ENCODE measurements around the gene NPLOC4.
A peak's percentile ranks its signal among the peaks of the same experiment; 100 is the strongest.

Gene NPLOC4

DNA sequence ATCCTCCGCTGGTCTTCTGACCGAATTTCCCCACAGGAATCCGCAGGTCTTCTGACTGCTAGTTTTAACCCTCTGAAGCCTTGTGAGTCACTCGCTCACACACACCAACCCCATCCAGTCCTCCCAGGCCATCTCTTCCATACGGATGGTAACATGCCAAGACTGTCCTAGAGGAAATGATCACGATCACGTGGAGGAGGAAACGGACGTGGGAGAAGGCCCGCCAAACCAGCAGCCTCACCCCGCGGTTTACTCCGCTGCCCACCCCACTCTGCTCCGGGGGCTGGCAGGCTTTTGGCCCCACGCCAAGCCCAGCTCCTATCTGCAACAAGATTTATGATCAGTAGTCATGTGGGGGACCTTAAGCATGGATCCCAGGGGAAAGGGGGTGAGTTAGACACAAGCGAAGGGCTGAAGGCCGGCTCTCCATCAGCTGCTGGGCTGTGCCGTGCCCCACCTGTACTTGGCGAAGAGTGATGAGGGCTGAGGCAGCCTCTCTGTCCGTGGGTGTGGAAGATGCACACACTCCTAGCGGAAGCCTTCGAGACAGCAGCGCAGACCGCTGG is 83.2 kb downstream of the NPLOC4 start (continued):
- TF ChIP-seq, protein P1, sequence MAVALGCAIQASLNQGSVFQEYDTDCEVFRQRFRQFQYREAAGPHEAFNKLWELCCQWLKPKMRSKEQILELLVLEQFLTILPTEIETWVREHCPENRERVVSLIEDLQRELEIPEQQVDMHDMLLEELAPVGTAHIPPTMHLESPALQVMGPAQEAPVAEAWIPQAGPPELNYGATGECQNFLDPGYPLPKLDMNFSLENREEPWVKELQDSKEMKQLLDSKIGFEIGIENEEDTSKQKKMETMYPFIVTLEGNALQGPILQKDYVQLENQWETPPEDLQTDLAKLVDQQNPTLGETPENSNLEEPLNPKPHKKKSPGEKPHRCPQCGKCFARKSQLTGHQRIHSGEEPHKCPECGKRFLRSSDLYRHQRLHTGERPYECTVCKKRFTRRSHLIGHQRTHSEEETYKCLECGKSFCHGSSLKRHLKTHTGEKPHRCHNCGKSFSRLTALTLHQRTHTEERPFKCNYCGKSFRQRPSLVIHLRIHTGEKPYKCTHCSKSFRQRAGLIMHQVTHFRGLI (tag by site-specific recombination; IDR thresholded peaks at IDR 0.05) = peak; percentile 80
- TF ChIP-seq SP7 (tag by site-specific recombination; IDR thresholded peaks at IDR 0.05) = peak; percentile 89
- TF ChIP-seq, protein P2, sequence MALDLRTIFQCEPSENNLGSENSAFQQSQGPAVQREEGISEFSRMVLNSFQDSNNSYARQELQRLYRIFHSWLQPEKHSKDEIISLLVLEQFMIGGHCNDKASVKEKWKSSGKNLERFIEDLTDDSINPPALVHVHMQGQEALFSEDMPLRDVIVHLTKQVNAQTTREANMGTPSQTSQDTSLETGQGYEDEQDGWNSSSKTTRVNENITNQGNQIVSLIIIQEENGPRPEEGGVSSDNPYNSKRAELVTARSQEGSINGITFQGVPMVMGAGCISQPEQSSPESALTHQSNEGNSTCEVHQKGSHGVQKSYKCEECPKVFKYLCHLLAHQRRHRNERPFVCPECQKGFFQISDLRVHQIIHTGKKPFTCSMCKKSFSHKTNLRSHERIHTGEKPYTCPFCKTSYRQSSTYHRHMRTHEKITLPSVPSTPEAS (tag by site-specific recombination; IDR thresholded peaks at IDR 0.05) = no peak
- TF ChIP-seq, protein P3, sequence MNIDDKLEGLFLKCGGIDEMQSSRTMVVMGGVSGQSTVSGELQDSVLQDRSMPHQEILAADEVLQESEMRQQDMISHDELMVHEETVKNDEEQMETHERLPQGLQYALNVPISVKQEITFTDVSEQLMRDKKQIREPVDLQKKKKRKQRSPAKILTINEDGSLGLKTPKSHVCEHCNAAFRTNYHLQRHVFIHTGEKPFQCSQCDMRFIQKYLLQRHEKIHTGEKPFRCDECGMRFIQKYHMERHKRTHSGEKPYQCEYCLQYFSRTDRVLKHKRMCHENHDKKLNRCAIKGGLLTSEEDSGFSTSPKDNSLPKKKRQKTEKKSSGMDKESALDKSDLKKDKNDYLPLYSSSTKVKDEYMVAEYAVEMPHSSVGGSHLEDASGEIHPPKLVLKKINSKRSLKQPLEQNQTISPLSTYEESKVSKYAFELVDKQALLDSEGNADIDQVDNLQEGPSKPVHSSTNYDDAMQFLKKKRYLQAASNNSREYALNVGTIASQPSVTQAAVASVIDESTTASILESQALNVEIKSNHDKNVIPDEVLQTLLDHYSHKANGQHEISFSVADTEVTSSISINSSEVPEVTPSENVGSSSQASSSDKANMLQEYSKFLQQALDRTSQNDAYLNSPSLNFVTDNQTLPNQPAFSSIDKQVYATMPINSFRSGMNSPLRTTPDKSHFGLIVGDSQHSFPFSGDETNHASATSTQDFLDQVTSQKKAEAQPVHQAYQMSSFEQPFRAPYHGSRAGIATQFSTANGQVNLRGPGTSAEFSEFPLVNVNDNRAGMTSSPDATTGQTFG (tag by site-specific recombination; IDR thresholded peaks at IDR 0.05; ENCODE audit: borderline replicate concordance) = no peak
- no peak for TF ChIP-seq YY2 (tag by site-specific recombination; IDR thresholded peaks at IDR 0.05)
- TF ChIP-seq REPIN1 (tag by site-specific recombination; IDR thresholded peaks at IDR 0.05; ENCODE audit: low read depth) = no peak
- no peak for TF ChIP-seq SP3 (tag by site-specific recombination; IDR thresholded peaks at IDR 0.05)
- no peak for TF ChIP-seq KLF16 (tag by site-specific recombination; IDR thresholded peaks at IDR 0.05)
- no peak for TF ChIP-seq ZNF510 (tag by site-specific recombination; IDR thresholded peaks at IDR 0.05; ENCODE audit: insufficient replicate concordance)
- TF ChIP-seq ZNF311 (tag by site-specific recombination; IDR thresholded peaks at IDR 0.05; ENCODE audit: borderline replicate concordance) = no peak
- TF ChIP-seq, protein P4, sequence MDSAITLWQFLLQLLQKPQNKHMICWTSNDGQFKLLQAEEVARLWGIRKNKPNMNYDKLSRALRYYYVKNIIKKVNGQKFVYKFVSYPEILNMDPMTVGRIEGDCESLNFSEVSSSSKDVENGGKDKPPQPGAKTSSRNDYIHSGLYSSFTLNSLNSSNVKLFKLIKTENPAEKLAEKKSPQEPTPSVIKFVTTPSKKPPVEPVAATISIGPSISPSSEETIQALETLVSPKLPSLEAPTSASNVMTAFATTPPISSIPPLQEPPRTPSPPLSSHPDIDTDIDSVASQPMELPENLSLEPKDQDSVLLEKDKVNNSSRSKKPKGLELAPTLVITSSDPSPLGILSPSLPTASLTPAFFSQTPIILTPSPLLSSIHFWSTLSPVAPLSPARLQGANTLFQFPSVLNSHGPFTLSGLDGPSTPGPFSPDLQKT (IDR thresholded peaks at IDR 0.05; ENCODE audit: borderline replicate concordance, low read depth, low read length) = no peak
- no peak for TF ChIP-seq ZNF521 (tag by site-specific recombination; IDR thresholded peaks at IDR 0.05)
- TF ChIP-seq, protein P5, sequence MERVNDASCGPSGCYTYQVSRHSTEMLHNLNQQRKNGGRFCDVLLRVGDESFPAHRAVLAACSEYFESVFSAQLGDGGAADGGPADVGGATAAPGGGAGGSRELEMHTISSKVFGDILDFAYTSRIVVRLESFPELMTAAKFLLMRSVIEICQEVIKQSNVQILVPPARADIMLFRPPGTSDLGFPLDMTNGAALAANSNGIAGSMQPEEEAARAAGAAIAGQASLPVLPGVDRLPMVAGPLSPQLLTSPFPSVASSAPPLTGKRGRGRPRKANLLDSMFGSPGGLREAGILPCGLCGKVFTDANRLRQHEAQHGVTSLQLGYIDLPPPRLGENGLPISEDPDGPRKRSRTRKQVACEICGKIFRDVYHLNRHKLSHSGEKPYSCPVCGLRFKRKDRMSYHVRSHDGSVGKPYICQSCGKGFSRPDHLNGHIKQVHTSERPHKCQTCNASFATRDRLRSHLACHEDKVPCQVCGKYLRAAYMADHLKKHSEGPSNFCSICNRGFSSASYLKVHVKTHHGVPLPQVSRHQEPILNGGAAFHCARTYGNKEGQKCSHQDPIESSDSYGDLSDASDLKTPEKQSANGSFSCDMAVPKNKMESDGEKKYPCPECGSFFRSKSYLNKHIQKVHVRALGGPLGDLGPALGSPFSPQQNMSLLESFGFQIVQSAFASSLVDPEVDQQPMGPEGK (tag by site-specific recombination; IDR thresholded peaks at IDR 0.05) = peak; percentile 89
- no peak for TF ChIP-seq ZNF585B (tag by site-specific recombination; IDR thresholded peaks at IDR 0.05)
- no peak for TF ChIP-seq YY1 (tag by site-specific recombination; IDR thresholded peaks at IDR 0.05)
- TF ChIP-seq RBAK (tag by site-specific recombination; IDR thresholded peaks at IDR 0.05) = no peak
- peak; percentile 68; the same call in 1 of the 2 replicates for TF ChIP-seq KLF8 (tag by site-specific recombination; IDR thresholded peaks at IDR 0.05)
- TF ChIP-seq GLIS2 (tag by site-specific recombination; IDR thresholded peaks at IDR 0.05) = peak; percentile 62
- peak; percentile 83 for TF ChIP-seq OSR2 (tag by site-specific recombination; IDR thresholded peaks at IDR 0.05)
- no peak for TF ChIP-seq ZNF830 (tag by site-specific recombination; IDR thresholded peaks at IDR 0.05; ENCODE audit: low read depth)
- TF ChIP-seq MYNN (tag by site-specific recombination; IDR thresholded peaks at IDR 0.05; ENCODE audit: borderline replicate concordance) = no peak
- no peak for TF ChIP-seq ZNF114 (tag by site-specific recombination; IDR thresholded peaks at IDR 0.05)
- peak; percentile 81 for TF ChIP-seq ZBTB8A (tag by site-specific recombination; IDR thresholded peaks at IDR 0.05)
- peak; percentile 93 for TF ChIP-seq EGR2 (tag by site-specific recombination; IDR thresholded peaks at IDR 0.05; ENCODE audit: low read depth)
- TF ChIP-seq, protein P6, sequence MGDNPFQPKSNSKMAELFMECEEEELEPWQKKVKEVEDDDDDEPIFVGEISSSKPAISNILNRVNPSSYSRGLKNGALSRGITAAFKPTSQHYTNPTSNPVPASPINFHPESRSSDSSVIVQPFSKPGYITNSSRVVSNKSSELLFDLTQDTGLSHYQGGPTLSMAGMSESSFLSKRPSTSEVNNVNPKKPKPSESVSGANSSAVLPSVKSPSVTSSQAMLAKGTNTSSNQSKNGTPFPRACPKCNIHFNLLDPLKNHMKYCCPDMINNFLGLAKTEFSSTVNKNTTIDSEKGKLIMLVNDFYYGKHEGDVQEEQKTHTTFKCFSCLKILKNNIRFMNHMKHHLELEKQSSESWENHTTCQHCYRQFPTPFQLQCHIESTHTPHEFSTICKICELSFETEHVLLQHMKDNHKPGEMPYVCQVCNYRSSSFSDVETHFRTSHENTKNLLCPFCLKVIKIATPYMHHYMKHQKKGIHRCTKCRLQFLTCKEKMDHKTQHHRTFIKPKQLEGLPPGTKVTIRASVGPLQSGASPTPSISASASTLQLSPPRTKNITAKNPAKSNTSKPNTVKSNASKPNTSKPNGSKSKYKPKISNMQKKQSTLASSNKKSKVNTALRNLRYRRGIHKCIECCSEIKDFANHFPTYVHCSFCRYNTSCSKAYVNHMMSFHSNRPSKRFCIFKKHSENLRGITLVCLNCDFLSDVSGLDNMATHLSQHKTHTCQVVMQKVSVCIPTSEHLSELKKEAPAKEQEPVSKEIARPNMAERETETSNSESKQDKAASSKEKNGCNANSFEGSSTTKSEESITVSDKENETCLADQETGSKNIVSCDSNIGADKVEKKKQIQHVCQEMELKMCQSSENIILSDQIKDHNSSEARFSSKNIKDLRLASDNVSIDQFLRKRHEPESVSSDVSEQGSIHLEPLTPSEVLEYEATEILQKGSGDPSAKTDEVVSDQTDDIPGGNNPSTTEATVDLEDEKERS (tag by site-specific recombination; IDR thresholded peaks at IDR 0.05) = no peak
- TF ChIP-seq, protein P7, sequence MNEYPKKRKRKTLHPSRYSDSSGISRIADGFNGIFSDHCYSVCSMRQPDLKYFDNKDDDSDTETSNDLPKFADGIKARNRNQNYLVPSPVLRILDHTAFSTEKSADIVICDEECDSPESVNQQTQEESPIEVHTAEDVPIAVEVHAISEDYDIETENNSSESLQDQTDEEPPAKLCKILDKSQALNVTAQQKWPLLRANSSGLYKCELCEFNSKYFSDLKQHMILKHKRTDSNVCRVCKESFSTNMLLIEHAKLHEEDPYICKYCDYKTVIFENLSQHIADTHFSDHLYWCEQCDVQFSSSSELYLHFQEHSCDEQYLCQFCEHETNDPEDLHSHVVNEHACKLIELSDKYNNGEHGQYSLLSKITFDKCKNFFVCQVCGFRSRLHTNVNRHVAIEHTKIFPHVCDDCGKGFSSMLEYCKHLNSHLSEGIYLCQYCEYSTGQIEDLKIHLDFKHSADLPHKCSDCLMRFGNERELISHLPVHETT (tag by site-specific recombination; IDR thresholded peaks at IDR 0.05) = peak; percentile 32; the same call in 1 of the 2 replicates

All from HEK293 (cell line).